BLaER1 (cell line): ENCODE measurements around the gene WNT7A.
A peak's percentile ranks its signal among the peaks of the same experiment; 100 is the strongest.

Source experiments
- H3K27ac ChIP-seq: shearing (Covaris generic); formaldehyde crosslinking; 2 replicates; pipeline ENCODE4 v1.8.1; 2022
- H3K27me3 ChIP-seq: shearing (Covaris generic); formaldehyde crosslinking; 2 replicates; pipeline ENCODE4 v1.8.1; 2022
- H3K36me3 ChIP-seq: shearing (Covaris generic); formaldehyde crosslinking; 2 replicates; pipeline ENCODE4 v1.8.1; 2022
- H3K4me1 ChIP-seq: shearing (Covaris generic); formaldehyde crosslinking; 2 replicates; pipeline ENCODE4 v1.8.1; 2022
- H3K4me2 ChIP-seq: shearing (Covaris generic); formaldehyde crosslinking; 2 replicates; pipeline ENCODE4 v1.8.1; 2022
- H3K4me3 ChIP-seq: shearing (Covaris generic); formaldehyde crosslinking; 2 replicates; pipeline ENCODE4 v1.8.1; 2022
- H3K9ac ChIP-seq: shearing (Covaris generic); formaldehyde crosslinking; 2 replicates; pipeline ENCODE4 v1.8.1; 2022
- H3K9me3 ChIP-seq: shearing (Covaris generic); formaldehyde crosslinking; 2 replicates; pipeline ENCODE4 v1.8.1; 2022
- H4K20me1 ChIP-seq: shearing (Covaris generic); formaldehyde crosslinking; 2 replicates; pipeline ENCODE4 v1.8.1; 2022
- Cebpa-rat ChIP-seq: shearing (Covaris generic); IDR thresholded peaks from 2 replicates; pipeline ENCODE4 v1.8.1; 2022

The WNT7A gene

DNA sequence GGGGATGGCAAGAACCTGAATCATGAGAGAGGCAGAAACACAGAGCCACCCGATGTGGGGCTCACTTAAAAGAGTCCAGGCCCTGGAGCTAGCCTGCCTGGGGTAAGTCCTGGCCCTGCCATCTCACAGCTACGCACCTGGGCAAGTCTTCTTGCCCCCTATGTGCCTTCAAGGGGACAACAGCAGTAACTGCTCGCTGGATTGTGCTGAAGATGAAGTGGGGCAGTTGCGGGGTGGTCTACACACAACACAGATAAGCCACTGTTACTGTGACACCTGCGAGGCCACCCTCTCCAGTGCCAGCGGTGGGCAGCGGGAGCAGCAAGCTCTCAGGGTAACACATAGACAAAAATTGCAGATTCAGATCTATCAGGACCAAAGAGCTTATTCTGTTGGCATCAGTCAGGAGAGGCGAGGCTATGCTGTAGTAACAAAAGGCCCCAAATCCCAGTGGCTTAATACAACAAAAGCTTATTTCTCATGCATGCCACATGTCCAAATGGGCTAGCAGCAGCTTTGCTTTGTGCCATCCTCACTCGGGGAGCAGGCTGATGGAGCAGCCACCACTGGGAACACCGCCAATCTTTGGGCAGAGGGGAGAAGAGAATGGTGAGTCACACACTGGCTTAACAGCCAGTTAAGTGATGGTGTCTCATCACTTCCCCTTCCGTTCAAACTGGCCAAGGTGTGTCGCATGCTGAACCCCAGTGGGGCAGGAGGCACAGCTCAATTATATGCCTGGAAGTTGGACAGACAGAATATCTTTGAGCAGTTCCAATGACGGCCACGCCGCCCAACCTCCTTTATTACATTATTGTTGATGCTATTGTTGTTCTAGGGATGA lies 78.3 kb downstream of the WNT7A start:
- no peak overlapping the region for H3K9ac ChIP-seq
- H3K27me3 ChIP-seq, result no peaks in the 10 kb centered on the region
- H3K36me3 ChIP-seq, result no peaks in the 10 kb centered on the region
- no peaks in the 10 kb centered on the region for H4K20me1 ChIP-seq
- H3K4me1 ChIP-seq, result peaks cover 5% of the 10 kb centered on the region
- no peak overlapping the region for H3K27ac ChIP-seq
- no peak for TF ChIP-seq Cebpa-rat
- H3K9me3 ChIP-seq, result peaks cover 8% of the 10 kb centered on the region
- no peak overlapping the region for H3K4me2 ChIP-seq
- H3K4me3 ChIP-seq, result no peak overlapping the region

- H3K4me3 ChIP-seq, result no peak overlapping the region
- H3K4me2 ChIP-seq, result no peak overlapping the region
- no peaks in the 10 kb centered on the region for H3K27me3 ChIP-seq
- no peaks in the 10 kb centered on the region for H4K20me1 ChIP-seq
- no peak overlapping the region for H3K9ac ChIP-seq
- no peaks in the 10 kb centered on the region for H3K36me3 ChIP-seq
- no peak overlapping the region for H3K27ac ChIP-seq
- no peaks in the 10 kb centered on the region for H3K9me3 ChIP-seq
- TF ChIP-seq Cebpa-rat, result no peak
- H3K4me1 ChIP-seq, result peaks cover 11% of the 10 kb centered on the region
Measured at GRCh38 chr3:13800064-13800463, 79.8 kb downstream of the WNT7A start.

GRCh38 chr3:13798401-13798800 lies 81.5 kb downstream of the WNT7A start:
- Histone ChIP-seq H3K36me3 (no peaks in the 10 kb centered on the region), H3K4me1 (peaks cover 11% of the 10 kb centered on the region), H3K4me3 (no peak overlapping the region), H3K9me3 (no peaks in the 10 kb centered on the region), H3K9ac (no peak overlapping the region), H3K4me2 (no peak overlapping the region), H3K27me3 (no peaks in the 10 kb centered on the region), H3K27ac (no peak overlapping the region), H4K20me1 (no peaks in the 10 kb centered on the region)
- no peak for TF ChIP-seq Cebpa-rat

- TF ChIP-seq Cebpa-rat, result no peak
- no peaks in the 10 kb centered on the region for H3K9me3 ChIP-seq
- no peak overlapping the region for H3K27ac ChIP-seq
- no peak overlapping the region for H3K9ac ChIP-seq
- peak overlapping the region; percentile 42; the same call in 1 of the 2 replicates for H3K4me2 ChIP-seq
- no peaks in the 10 kb centered on the region for H4K20me1 ChIP-seq
- no peaks in the 10 kb centered on the region for H3K27me3 ChIP-seq
- peaks cover 16% of the 10 kb centered on the region for H3K4me1 ChIP-seq
- H3K4me3 ChIP-seq, result no peak overlapping the region
- H3K36me3 ChIP-seq, result no peaks in the 10 kb centered on the region
Measured at GRCh38 chr3:13796701-13797460, 83.0 kb downstream of the WNT7A start.

GRCh38 chr3:13795816-13796215 lies 84.1 kb downstream of the WNT7A start:
- Histone ChIP-seq H3K36me3 (no peaks in the 10 kb centered on the region), H3K4me1 (peaks cover 19% of the 10 kb centered on the region), H3K4me3 (no peak overlapping the region), H3K9me3 (no peaks in the 10 kb centered on the region), H3K9ac (no peak overlapping the region), H3K27ac (no peak overlapping the region), H3K27me3 (no peaks in the 10 kb centered on the region), H3K4me2 (no peak overlapping the region), H4K20me1 (no peaks in the 10 kb centered on the region)
- TF ChIP-seq Cebpa-rat, result no peak

- no peak overlapping the region for H3K9ac ChIP-seq
- peaks cover 19% of the 10 kb centered on the region for H3K4me1 ChIP-seq
- H3K27me3 ChIP-seq, result no peaks in the 10 kb centered on the region
- TF ChIP-seq Cebpa-rat, result no peak
- no peak overlapping the region for H3K4me3 ChIP-seq
- H4K20me1 ChIP-seq, result no peaks in the 10 kb centered on the region
- no peaks in the 10 kb centered on the region for H3K9me3 ChIP-seq
- H3K4me2 ChIP-seq, result no peak overlapping the region
- H3K36me3 ChIP-seq, result no peaks in the 10 kb centered on the region
- no peak overlapping the region for H3K27ac ChIP-seq
Measured at GRCh38 chr3:13794322-13794721, 85.5 kb downstream of the WNT7A start.

DNA sequence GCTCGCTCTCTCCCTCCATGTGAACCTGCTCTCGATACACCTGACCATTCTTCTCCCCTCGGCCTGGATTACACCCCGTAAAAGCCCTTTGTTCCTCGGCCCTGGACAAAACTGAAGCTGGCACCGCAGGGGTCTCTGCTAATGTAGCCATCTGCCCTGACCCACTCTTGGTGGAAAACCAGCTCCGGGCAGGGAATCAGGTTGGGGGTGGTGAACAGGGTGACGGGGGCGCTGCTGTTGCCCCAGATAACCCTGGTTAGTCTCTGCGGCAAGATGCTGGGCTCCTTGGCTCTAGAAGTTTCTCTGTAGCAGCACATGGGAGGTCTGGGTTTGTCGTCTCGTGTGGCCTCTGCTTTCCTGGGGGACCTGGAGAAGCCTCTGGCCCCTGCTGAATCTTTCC lies 86.4 kb downstream of the WNT7A start:
- Histone ChIP-seq H3K27me3 (no peaks in the 10 kb centered on the region), H3K4me3 (no peak overlapping the region), H3K4me2 (no peak overlapping the region), H3K27ac (no peak overlapping the region), H3K9me3 (no peaks in the 10 kb centered on the region), H3K9ac (no peak overlapping the region), H3K36me3 (no peaks in the 10 kb centered on the region), H3K4me1 (peaks cover 19% of the 10 kb centered on the region), H4K20me1 (no peaks in the 10 kb centered on the region)
- TF ChIP-seq Cebpa-rat, result no peak

GRCh38 chr3:13792512-13793371 lies 87.1 kb downstream of the WNT7A start:
- Histone ChIP-seq H3K27ac (no peak overlapping the region), H4K20me1 (no peaks in the 10 kb centered on the region), H3K4me2 (no peak overlapping the region), H3K9ac (no peak overlapping the region), H3K36me3 (no peaks in the 10 kb centered on the region), H3K4me3 (no peak overlapping the region), H3K27me3 (no peaks in the 10 kb centered on the region), H3K4me1 (peaks cover 19% of the 10 kb centered on the region), H3K9me3 (no peaks in the 10 kb centered on the region)
- no peak for TF ChIP-seq Cebpa-rat

DNA sequence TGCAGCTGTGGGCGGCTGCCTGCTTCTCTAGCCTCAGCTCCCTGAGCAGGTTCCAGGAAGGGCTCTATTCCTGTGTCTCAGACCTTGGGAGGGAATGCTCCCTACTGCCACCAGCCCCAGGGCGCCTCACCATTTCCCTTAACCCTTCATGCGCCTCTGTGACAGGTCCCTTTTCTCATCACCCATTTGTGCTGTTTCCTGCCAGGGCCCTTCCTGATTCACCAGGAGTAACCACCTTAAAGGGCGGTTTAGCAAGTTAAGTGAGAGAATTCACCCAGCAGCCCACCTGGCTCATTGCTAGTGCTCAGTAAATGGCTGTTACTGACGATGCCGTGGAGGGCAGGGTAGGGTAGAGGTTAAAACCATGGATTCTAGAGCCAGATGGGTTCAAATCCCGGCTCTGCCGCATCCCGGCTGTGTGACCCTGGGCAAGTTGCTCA lies 87.8 kb downstream of the WNT7A start:
- TF ChIP-seq Cebpa-rat, result no peak
- Histone ChIP-seq H3K4me2 (peak overlapping the region; percentile 22; the same call in 1 of the 2 replicates), H4K20me1 (no peaks in the 10 kb centered on the region), H3K9me3 (no peaks in the 10 kb centered on the region), H3K36me3 (no peaks in the 10 kb centered on the region), H3K9ac (no peak overlapping the region), H3K4me1 (peaks cover 18% of the 10 kb centered on the region), H3K27me3 (no peaks in the 10 kb centered on the region), H3K4me3 (no peak overlapping the region), H3K27ac (no peak overlapping the region)
